ENCODE measurements around the gene KIF26B. TPM values are rescaled to one million over a fixed set of nuclear protein-coding genes. Genes with fewer than 3 reads are reported as not detected.

The KIF26B gene
- total RNA-seq, 1 donor from 2014 or later: 3.5 TPM

DNA sequence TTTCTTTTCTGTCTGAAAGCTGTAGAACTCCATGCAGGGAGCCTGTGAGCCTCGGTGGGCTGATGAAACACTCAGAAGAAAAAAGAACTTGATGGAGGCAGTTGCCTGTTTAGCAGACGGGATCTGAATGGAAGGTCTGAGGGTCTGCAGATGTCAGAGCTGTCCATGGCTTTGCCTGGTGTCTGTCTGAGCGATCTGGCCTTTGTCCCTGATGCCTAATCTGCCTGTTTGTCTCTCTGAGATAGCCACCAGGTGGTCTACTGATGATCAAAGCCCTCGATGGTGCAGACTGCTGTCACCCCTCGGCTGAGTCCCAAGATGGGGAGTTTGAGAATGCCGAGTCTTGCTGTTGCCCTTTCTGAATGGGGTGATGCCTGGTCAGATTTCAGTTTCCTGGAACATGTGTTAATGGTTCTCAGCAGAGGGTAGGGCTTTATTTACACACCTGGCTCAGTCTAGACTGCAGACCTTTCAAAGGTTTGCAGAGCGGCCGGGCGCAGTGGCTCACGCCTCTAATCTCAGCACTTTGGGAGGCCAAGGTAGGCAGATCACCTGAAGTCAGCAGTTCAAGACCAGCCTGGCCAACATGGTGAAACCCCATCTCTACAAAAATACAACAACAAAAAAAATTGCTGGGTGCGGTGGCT, 90.4 kb downstream of the KIF26B start:
- intact Hi-C loops (cut with micrococcal nuclease): no loop called here
- no peak overlapping the region for H3K4me3 ChIP-seq
- no peaks in the 10 kb centered on the region for H3K36me3 ChIP-seq
- H3K4me1 ChIP-seq: no peaks in the 10 kb centered on the region
- no peak for DNase-seq
- TF ChIP-seq, protein P1, sequence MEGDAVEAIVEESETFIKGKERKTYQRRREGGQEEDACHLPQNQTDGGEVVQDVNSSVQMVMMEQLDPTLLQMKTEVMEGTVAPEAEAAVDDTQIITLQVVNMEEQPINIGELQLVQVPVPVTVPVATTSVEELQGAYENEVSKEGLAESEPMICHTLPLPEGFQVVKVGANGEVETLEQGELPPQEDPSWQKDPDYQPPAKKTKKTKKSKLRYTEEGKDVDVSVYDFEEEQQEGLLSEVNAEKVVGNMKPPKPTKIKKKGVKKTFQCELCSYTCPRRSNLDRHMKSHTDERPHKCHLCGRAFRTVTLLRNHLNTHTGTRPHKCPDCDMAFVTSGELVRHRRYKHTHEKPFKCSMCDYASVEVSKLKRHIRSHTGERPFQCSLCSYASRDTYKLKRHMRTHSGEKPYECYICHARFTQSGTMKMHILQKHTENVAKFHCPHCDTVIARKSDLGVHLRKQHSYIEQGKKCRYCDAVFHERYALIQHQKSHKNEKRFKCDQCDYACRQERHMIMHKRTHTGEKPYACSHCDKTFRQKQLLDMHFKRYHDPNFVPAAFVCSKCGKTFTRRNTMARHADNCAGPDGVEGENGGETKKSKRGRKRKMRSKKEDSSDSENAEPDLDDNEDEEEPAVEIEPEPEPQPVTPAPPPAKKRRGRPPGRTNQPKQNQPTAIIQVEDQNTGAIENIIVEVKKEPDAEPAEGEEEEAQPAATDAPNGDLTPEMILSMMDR (IDR thresholded peaks at IDR 0.05; ENCODE audit: borderline replicate concordance): no peak
- H3K27me3 ChIP-seq (ENCODE audit: low read depth): peaks cover 9% of the 10 kb centered on the region
- H3K27ac ChIP-seq (replicated peaks): no peak overlapping the region
- H3K9me3 ChIP-seq (replicated peaks): no peaks in the 10 kb centered on the region

DNA sequence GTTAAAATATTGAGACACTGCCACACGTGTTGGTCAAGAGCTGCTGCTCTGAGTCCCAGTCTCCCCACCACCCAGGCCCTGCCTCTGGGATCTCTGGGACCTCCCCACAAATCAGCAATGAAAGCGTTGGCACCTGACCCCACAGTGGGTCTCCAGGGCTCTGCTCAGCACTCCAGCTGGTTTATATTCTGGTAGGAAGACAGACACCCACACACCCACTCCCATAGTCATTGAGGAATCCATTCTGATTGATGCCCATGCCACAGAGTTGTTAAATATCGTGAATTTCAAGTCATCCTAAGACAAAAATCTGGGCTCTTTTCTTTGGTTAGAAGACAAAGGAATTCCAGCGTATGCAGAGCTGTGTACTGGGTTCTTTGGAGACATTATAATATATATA, 91.6 kb downstream of the KIF26B start:
- Histone ChIP-seq H3K4me3 (no peak overlapping the region), H3K27ac (replicated peaks) (no peak overlapping the region), H3K9me3 (replicated peaks) (peaks cover 9% of the 10 kb centered on the region), H3K27me3 (ENCODE audit: low read depth) (peaks cover 6% of the 10 kb centered on the region), H3K4me1 (no peaks in the 10 kb centered on the region), H3K36me3 (no peaks in the 10 kb centered on the region)
- TF ChIP-seq, protein P1 (IDR thresholded peaks at IDR 0.05; ENCODE audit: borderline replicate concordance): no peak
- DNase-seq: no peak
- intact Hi-C loops (cut with micrococcal nuclease): no loop called here

DNA sequence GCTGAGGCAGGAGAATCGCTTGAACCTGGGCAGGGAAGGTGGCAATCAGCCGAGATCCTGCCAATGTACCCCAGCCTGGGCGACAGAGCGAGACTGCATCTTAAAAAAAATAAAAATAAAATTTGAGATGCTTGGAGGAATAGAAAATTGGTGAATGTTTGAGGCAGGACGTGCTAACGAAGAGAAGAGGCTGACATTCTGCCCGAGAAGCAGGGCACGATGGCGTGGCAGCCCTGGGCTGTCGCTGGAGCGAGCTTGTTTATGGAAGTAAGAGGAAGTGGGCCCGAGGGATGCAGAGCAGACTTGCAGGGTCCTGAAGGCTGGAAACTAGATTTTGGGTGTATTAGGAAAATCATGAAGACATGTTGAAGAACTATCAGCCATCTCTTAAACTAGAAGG, 92.6 kb downstream of the KIF26B start:
- H3K4me3 ChIP-seq: no peak overlapping the region
- no peaks in the 10 kb centered on the region for H3K4me1 ChIP-seq
- H3K27me3 ChIP-seq (ENCODE audit: low read depth): peaks cover under 1% of the 10 kb centered on the region
- peaks cover 16% of the 10 kb centered on the region for H3K9me3 ChIP-seq (replicated peaks)
- H3K27ac ChIP-seq (replicated peaks): no peak overlapping the region
- DNase-seq: no peak
- TF ChIP-seq, protein P1 (IDR thresholded peaks at IDR 0.05; ENCODE audit: borderline replicate concordance): no peak
- intact Hi-C loops (cut with micrococcal nuclease): no loop called here
- no peaks in the 10 kb centered on the region for H3K36me3 ChIP-seq

- Histone ChIP-seq H3K27ac (replicated peaks) (no peak overlapping the region), H3K4me1 (no peaks in the 10 kb centered on the region), H3K36me3 (no peaks in the 10 kb centered on the region), H3K27me3 (ENCODE audit: low read depth) (no peaks in the 10 kb centered on the region), H3K9me3 (replicated peaks) (peaks cover 20% of the 10 kb centered on the region), H3K4me3 (no peak overlapping the region)
- TF ChIP-seq, protein P1 (IDR thresholded peaks at IDR 0.05; ENCODE audit: borderline replicate concordance): no peak
- intact Hi-C loops (cut with micrococcal nuclease): no loop called here
- no peak for DNase-seq
These were observed 93.0 kb downstream of the KIF26B start for GRCh38 chr1:245247801-245248200.

GRCh38 chr1:245248231-245248731, 93.5 kb downstream of the KIF26B start:
- intact Hi-C loops (cut with micrococcal nuclease): no loop called here
- H3K27me3 ChIP-seq (ENCODE audit: low read depth): no peaks in the 10 kb centered on the region
- DNase-seq: no peak

More at GRCh38 chr1:245248231-245248731, 93.5 kb downstream of the KIF26B start:
- Histone ChIP-seq H3K27ac (replicated peaks) (no peak overlapping the region), H3K4me1 (no peaks in the 10 kb centered on the region), H3K4me3 (no peak overlapping the region), H3K9me3 (replicated peaks) (peaks cover 24% of the 10 kb centered on the region), H3K36me3 (no peaks in the 10 kb centered on the region)
- TF ChIP-seq, protein P1 (IDR thresholded peaks at IDR 0.05; ENCODE audit: borderline replicate concordance): no peak
